ENCODE measurements around the gene CLCN6.
"Not testable (repeated sequence)": the region's sequence is repeated elsewhere in the genome, so short reads cannot be mapped to it uniquely, and the experiment has no call there.

Gene CLCN6

GRCh38 chr1:11795238-11795890, 10.6 kb upstream of the CLCN6 start:
- DNase-seq, result no peak

GRCh38 chr1:11796036-11796828, 9.8 kb upstream of the CLCN6 start:
- DNase-seq, result no peak

GRCh38 chr1:11797525-11798216, 8.3 kb upstream of the CLCN6 start:
- DNase-seq, result no peak

GRCh38 chr1:11799099-11799498, 6.9 kb upstream of the CLCN6 start:
- DNase-seq, result no peak

GRCh38 chr1:11799896-11800295, 6.1 kb upstream of the CLCN6 start:
- no peak for DNase-seq

GRCh38 chr1:11800391-11800755, 5.6 kb upstream of the CLCN6 start:
- DNase-seq, result no peak

- no peak for DNase-seq
These were observed 5.1 kb upstream of the CLCN6 start for GRCh38 chr1:11800756-11801433.

GRCh38 chr1:11802616-11802972, 3.4 kb upstream of the CLCN6 start:
- no peak for DNase-seq

GRCh38 chr1:11802973-11803885, 2.8 kb upstream of the CLCN6 start:
- no peak for DNase-seq

- DNase-seq, result not testable (repeated sequence)
These were observed 1.9 kb upstream of the CLCN6 start for GRCh38 chr1:11803924-11804665.

GRCh38 chr1:11804666-11805421, 1.1 kb upstream of the CLCN6 start:
- DNase-seq, result peak; percentile 48

- DNase-seq, result peak; percentile 18
These were observed 431 bp downstream of the CLCN6 start for GRCh38 chr1:11806307-11806936.

- no peak for DNase-seq
These were observed 1.1 kb downstream of the CLCN6 start for GRCh38 chr1:11807133-11807532.

- no peak for DNase-seq
These were observed 7.0 kb downstream of the CLCN6 start for GRCh38 chr1:11813021-11813420.

- no peak for DNase-seq
These were observed 11.2 kb downstream of the CLCN6 start for GRCh38 chr1:11817192-11817591.

GRCh38 chr1:11822091-11822490, 16.1 kb downstream of the CLCN6 start:
- DNase-seq, result no peak

- DNase-seq, result no peak
These were observed 17.6 kb downstream of the CLCN6 start for GRCh38 chr1:11823366-11824137.

GRCh38 chr1:11825131-11825530, 19.1 kb downstream of the CLCN6 start:
- no peak for DNase-seq

GRCh38 chr1:11826946-11827345, 21.0 kb downstream of the CLCN6 start:
- no peak for DNase-seq

GRCh38 chr1:11828511-11828910, 22.5 kb downstream of the CLCN6 start:
- no peak for DNase-seq
